ENCODE measurements around the gene ACTL9.

ACTL9 gene

DNA sequence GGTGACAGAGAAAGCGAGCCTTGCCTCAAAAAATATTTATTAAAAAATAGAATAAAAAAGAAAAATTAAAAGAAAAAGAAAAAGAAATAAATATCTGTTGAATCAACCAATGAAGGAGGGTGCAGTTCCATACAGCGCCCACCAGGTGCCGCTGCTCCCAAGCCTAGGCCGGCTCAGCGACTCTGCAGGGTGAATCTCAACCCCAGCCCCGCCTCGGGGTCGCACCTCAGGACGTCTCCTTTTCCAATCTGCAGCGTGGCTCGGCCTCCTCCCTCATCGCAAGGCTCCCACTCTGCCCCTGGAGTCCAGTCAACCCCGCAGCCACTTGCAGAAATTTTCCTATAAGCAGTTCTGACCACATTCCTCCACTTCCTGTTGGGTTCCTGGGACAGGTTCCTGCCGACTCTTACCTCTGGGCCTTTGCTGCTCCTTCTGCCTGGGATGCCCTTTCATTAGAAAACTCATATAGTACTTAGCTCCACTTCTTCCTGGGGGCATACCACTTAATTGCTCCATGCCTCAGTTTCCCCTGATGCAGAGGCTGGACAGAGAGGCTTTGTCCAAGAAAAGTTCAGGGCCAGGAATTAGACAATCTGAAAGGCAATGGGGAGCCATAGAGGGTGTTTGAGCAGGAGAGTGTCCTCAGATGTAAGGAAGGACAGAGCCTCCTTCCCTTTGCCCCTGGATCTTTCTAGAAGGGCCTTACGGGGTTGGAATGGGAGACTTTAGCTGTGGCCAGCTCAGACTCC is 43.8 kb downstream of the ACTL9 start:
- Histone ChIP-seq H3K4me1 (no peaks in the 10 kb centered on the region), H3K4me2 (ENCODE audit: low read length) (peak overlapping the region; percentile 63), H3K36me3 (ENCODE audit: control insufficient read depth, insufficient read depth, low read length) (no peaks in the 10 kb centered on the region), H3K79me2 (no peaks in the 10 kb centered on the region), H3K4me3 (ENCODE audit: low read depth, low read length) (no peak overlapping the region), H3K27me3 (ENCODE audit: control insufficient read depth, insufficient read depth, low read length) (no peaks in the 10 kb centered on the region), H2AFZ (peak overlapping the region; percentile 30), H3K27ac (no peak overlapping the region), H3K9ac (no peak overlapping the region), H3K9me3 (ENCODE audit: control insufficient read depth, low read length) (no peaks in the 10 kb centered on the region)
- TF ChIP-seq, protein P1, sequence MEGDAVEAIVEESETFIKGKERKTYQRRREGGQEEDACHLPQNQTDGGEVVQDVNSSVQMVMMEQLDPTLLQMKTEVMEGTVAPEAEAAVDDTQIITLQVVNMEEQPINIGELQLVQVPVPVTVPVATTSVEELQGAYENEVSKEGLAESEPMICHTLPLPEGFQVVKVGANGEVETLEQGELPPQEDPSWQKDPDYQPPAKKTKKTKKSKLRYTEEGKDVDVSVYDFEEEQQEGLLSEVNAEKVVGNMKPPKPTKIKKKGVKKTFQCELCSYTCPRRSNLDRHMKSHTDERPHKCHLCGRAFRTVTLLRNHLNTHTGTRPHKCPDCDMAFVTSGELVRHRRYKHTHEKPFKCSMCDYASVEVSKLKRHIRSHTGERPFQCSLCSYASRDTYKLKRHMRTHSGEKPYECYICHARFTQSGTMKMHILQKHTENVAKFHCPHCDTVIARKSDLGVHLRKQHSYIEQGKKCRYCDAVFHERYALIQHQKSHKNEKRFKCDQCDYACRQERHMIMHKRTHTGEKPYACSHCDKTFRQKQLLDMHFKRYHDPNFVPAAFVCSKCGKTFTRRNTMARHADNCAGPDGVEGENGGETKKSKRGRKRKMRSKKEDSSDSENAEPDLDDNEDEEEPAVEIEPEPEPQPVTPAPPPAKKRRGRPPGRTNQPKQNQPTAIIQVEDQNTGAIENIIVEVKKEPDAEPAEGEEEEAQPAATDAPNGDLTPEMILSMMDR (IDR thresholded peaks at IDR 0.05), result peak; percentile 91

DNA sequence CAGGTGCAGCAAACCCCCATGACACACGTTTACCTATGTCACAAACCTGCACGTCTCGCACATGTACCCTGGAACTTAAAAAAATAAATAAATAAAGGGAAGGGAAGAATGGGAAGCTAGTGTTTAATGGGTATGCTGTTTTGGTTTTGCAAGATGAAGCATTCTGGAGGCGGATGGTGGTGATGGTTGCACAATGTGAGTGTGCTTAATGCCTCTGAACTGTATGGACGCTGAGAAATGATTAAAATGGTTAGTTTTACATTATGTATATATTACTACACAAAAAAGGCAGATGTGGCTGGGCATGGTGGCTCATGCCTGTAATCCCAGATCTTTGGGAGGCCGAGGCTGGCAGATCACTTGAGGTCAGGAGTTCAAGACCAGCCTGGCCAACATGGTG is 50.4 kb downstream of the ACTL9 start:
- H3K4me2 ChIP-seq (ENCODE audit: low read length), result no peak overlapping the region
- TF ChIP-seq, protein P1 (IDR thresholded peaks at IDR 0.05), result no peak
- H3K27ac ChIP-seq, result no peak overlapping the region
- no peak overlapping the region for H3K9ac ChIP-seq
- no peak overlapping the region for H3K4me3 ChIP-seq (ENCODE audit: low read depth, low read length)
- H3K79me2 ChIP-seq, result no peaks in the 10 kb centered on the region
- H2AFZ ChIP-seq, result no peak overlapping the region
- H3K4me1 ChIP-seq, result no peaks in the 10 kb centered on the region
- no peaks in the 10 kb centered on the region for H3K27me3 ChIP-seq (ENCODE audit: control insufficient read depth, insufficient read depth, low read length)
- no peaks in the 10 kb centered on the region for H3K9me3 ChIP-seq (ENCODE audit: control insufficient read depth, low read length)
- H3K36me3 ChIP-seq (ENCODE audit: control insufficient read depth, insufficient read depth, low read length), result no peaks in the 10 kb centered on the region
